PC-3 (cell line): ENCODE data around the gene LCNL1. TPM values are rescaled to one million over a fixed set of nuclear protein-coding genes. Genes with fewer than 3 reads are reported as not detected.

Experiments used
- ATAC-seq: fragments of 200-7000 bp; cut with Tn5 transposase; 2 replicates; pipeline ENCODE4 v1.9.1; 2020; ENCODE audit warnings: mild to moderate bottlenecking, moderate library complexity
- Bru-seq: library from RNA; stranded (reverse); fragments of 400-500 nt; gene quantifications from one replicate; lab custom pipeline; 2021; lab: Mats Ljungman, UMichigan
- BruChase-seq, 2 experiments: library from RNA; stranded (reverse); fragments of 400-500 nt; gene quantifications; one replicate each; lab custom pipeline; 2021; lab: Mats Ljungman, UMichigan
- BruUV-seq: library from RNA; stranded (reverse); fragments of 400-500 nt; replicated peaks from 2 replicates; lab custom pipeline; 2021; lab: Mats Ljungman, UMichigan
- CTCF ChIA-PET: fragments of 300-600 bp; sonication (Branson Sonifier 250); formaldehyde crosslinking; loops from one replicate; lab custom pipeline; 2022; ENCODE audit warnings: antibody characterized with exemption; lab: Charles Lee
- POLR2A ChIA-PET: fragments of 300-600 bp; sonication (Branson Sonifier 250); formaldehyde crosslinking; loops from one replicate; lab custom pipeline; 2022; ENCODE audit warnings: antibody characterized with exemption; ENCODE audit not compliant: unreplicated experiment; lab: Charles Lee
- DNase-seq: peaks from one replicate; pipeline ENCODE4 v3.0.0-alpha.2; 2015
- H2AFZ ChIP-seq: fragments of 300-600 bp; sonication (generic); 2 replicates; pipeline ENCODE4 v1.6.0; 2016; ENCODE audit warnings: antibody characterized with exemption, low read length
- H3F3A ChIP-seq: fragments of 300-600 bp; sonication (generic); one replicate; pipeline ENCODE4 v1.6.0; 2017; ENCODE audit warnings: antibody characterized with exemption, low read length, control low read depth, mild to moderate bottlenecking; ENCODE audit not compliant: unreplicated experiment
- H3K27ac ChIP-seq: fragments of 300-600 bp; sonication (generic); 2 replicates; pipeline ENCODE4 v1.5.1; 2016; ENCODE audit warnings: mild to moderate bottlenecking, low read length
- H3K27me3 ChIP-seq: fragments of 300-600 bp; sonication (generic); 2 replicates; pipeline ENCODE4 v1.6.1; 2016; ENCODE audit warnings: low read length, mixed read lengths
- H3K36me3 ChIP-seq: fragments of 300-600 bp; sonication (generic); 2 replicates; pipeline ENCODE4 v1.6.1; 2016; ENCODE audit warnings: low read depth, mixed run types, low read length, mixed read lengths
- H3K4me1 ChIP-seq: fragments of 300-600 bp; sonication (generic); 2 replicates; pipeline ENCODE4 v1.5.1; 2016; ENCODE audit warnings: low read length; ENCODE audit not compliant: insufficient read depth
- H3K4me2 ChIP-seq: fragments of 300-600 bp; sonication (generic); 2 replicates; pipeline ENCODE4 v1.6.0; 2016; ENCODE audit warnings: low read length
- H3K4me3 ChIP-seq: fragments of 300-600 bp; sonication (generic); 2 replicates; pipeline ENCODE4 v1.5.1; 2016; ENCODE audit warnings: mild to moderate bottlenecking, low read length, mixed read lengths
- H3K79me2 ChIP-seq: fragments of 300-600 bp; sonication (generic); 2 replicates; pipeline ENCODE4 v1.6.1; 2017; ENCODE audit warnings: low read length, mixed read lengths
- H3K9ac ChIP-seq: fragments of 300-600 bp; sonication (generic); 2 replicates; pipeline ENCODE4 v1.6.0; 2016; ENCODE audit warnings: mild to moderate bottlenecking, low read length
- H3K9me2 ChIP-seq: fragments of 300-600 bp; sonication (generic); replicated peaks from 2 replicates; pipeline ENCODE4 v1.6.1; 2016; ENCODE audit warnings: mixed run types, low read length, mixed read lengths
- H3K9me3 ChIP-seq: fragments of 300-600 bp; sonication (generic); 2 replicates; pipeline ENCODE4 v1.6.1; 2016; ENCODE audit warnings: low read length, mixed read lengths
- H4K20me1 ChIP-seq: fragments of 300-600 bp; sonication (generic); 2 replicates; pipeline ENCODE4 v1.6.1; 2016; ENCODE audit warnings: low read length, mixed read lengths
- CTCF ChIP-seq: fragments of 300-600 bp; sonication (generic); conservative IDR thresholded peaks from 2 replicates; pipeline ENCODE4 v1.5.1; 2017; ENCODE audit warnings: antibody characterized with exemption, low read depth, mild to moderate bottlenecking, low read length
- EZH2 ChIP-seq: fragments of 300-600 bp; sonication (generic); IDR thresholded peaks from one replicate; pipeline ENCODE4 v1.6.1; 2017; ENCODE audit warnings: antibody characterized with exemption, mild to moderate bottlenecking, low read length; ENCODE audit not compliant: unreplicated experiment
- EZH2phosphoT487 ChIP-seq: fragments of 300-600 bp; sonication (generic); IDR thresholded peaks from 2 replicates; pipeline ENCODE4 v1.6.1; 2018; ENCODE audit warnings: mild to moderate bottlenecking, antibody characterized with exemption, low read length, borderline replicate concordance
- intact Hi-C: fragments of 100-400 bp; cut with micrococcal nuclease; formaldehyde crosslinking; loops from 2 replicates; pipeline ENCODE4 v1.9.0; 2023
- long read RNA-seq: library from polyadenylated mRNA; unstranded; transcript quantifications from one replicate; pipeline ENCODE4 v2.0.0, GENCODE V29; 2021; ENCODE audit not compliant: unreplicated experiment
- total RNA-seq: library from RNA; depleted of rRNA; stranded (reverse); fragments of >200 nt; gene quantifications from 2 replicates; pipeline ENCODE4 v1.2.3, GENCODE V29; 2014; rRNA removed

The LCNL1 gene
- total RNA-seq (not detected in 2 replicates), Bru-seq, nascent RNA (not detected), BruChase-seq, experiment 1, labeled RNA remaining after a 6-hour chase (not detected), BruChase-seq, experiment 2, labeled RNA remaining after a 2-hour chase (not detected)
- long read RNA-seq, partial matches to known transcripts = 1 of 1 reads
- long read RNA-seq, other reads (novel, unspliced or antisense) = 0 of 1 reads

GRCh38 chr9:136982232-136983051, at the start of gene LCNL1:
TSS of gene LCNL1 (plus strand) at chr9:136982993. CDS start at chr9:136983587, 594 bp downstream.
- Histone ChIP-seq H3K4me1 (no peaks in the 10 kb centered on the region), H3K27ac (no peak within 1 kb of the TSS), H3K27me3 (no peaks in the 10 kb centered on the region), H2AFZ (no peak within 1 kb of the TSS), H3K36me3 (no peaks in the 10 kb centered on the region), H3K79me2 (no peaks in the 10 kb centered on the region), H3K9me2 (no peaks in the 10 kb centered on the region), H4K20me1 (no peaks in the 10 kb centered on the region), H3K4me2 (no peak within 1 kb of the TSS), H3K4me3 (no peak within 1 kb of the TSS), H3K9me3 (no peaks in the 10 kb centered on the region), H3F3A (no peaks in the 10 kb centered on the region), H3K9ac (no peak within 1 kb of the TSS)
- ChIA-PET CTCF (no interaction called here), POLR2A (no interaction called here)
- intact Hi-C loops = no loop called here
- TF ChIP-seq EZH2 = no peak
- no peak for TF ChIP-seq CTCF
- TF ChIP-seq EZH2phosphoT487 = no peak
- BruUV-seq = no TSS peak
- ATAC-seq (no peak), DNase-seq (no peak)

GRCh38 chr9:136934277-136934676, 48.5 kb upstream of the LCNL1 start:
- Histone ChIP-seq H3K9ac (no peak overlapping the region), H3F3A (no peaks in the 10 kb centered on the region), H3K9me3 (no peaks in the 10 kb centered on the region), H3K27me3 (no peaks in the 10 kb centered on the region), H3K79me2 (no peaks in the 10 kb centered on the region), H2AFZ (no peak overlapping the region), H3K4me2 (no peak overlapping the region), H3K4me1 (no peaks in the 10 kb centered on the region), H3K4me3 (no peak overlapping the region), H3K36me3 (peaks cover 10% of the 10 kb centered on the region; the same call in 1 of the 2 replicates), H3K9me2 (no peaks in the 10 kb centered on the region), H4K20me1 (no peaks in the 10 kb centered on the region), H3K27ac (no peak overlapping the region)
- ATAC-seq (no peak), DNase-seq (no peak)
- TF ChIP-seq EZH2phosphoT487 (no peak), CTCF (no peak), EZH2 (no peak)
- ChIA-PET CTCF (no interaction called here), POLR2A (interaction anchor here (0.8 kb wide), 1 partner anchor 78 kb away, joined by 3 read pairs; no protein-coding TSS in a partner anchor)
- BruUV-seq = no TSS peak
- intact Hi-C loops = no loop called here

GRCh38 chr9:136935651-136936050, 47.1 kb upstream of the LCNL1 start:
- Histone ChIP-seq H3K4me1 (no peaks in the 10 kb centered on the region), H3K27me3 (no peaks in the 10 kb centered on the region), H3K79me2 (no peaks in the 10 kb centered on the region), H3K36me3 (peaks cover 4% of the 10 kb centered on the region; the same call in 1 of the 2 replicates), H3F3A (no peaks in the 10 kb centered on the region), H3K9ac (no peak overlapping the region), H3K27ac (no peak overlapping the region), H4K20me1 (no peaks in the 10 kb centered on the region), H3K9me3 (no peaks in the 10 kb centered on the region), H3K4me2 (no peak overlapping the region), H2AFZ (no peak overlapping the region), H3K9me2 (no peaks in the 10 kb centered on the region), H3K4me3 (no peak overlapping the region)
- TF ChIP-seq CTCF (no peak), EZH2phosphoT487 (no peak), EZH2 (no peak)
- ATAC-seq = no peak
- ChIA-PET CTCF (no interaction called here), POLR2A (no interaction called here)
- no peak for DNase-seq
- intact Hi-C loops = no loop called here
- BruUV-seq = no TSS peak
